ENCODE data around the gene RNASE2. TPM values are rescaled to one million over a fixed set of nuclear protein-coding genes. Genes with fewer than 3 reads are reported as not detected.

RNASE2 gene
- total and polyA plus RNA-seq, 4 donors: 0.59 to 27.0 (median 4.3) TPM

GRCh38 chr14:20976291-20976690, 21.0 kb downstream of the RNASE2 start:
- WGBS: 94% methylated on average over 1 of the region's 1 CpG
- no peak overlapping the region for H3K4me3 ChIP-seq (ENCODE audit: low read depth in 1 of 3, low read length in 3 of 3)
- H3K27me3 ChIP-seq (ENCODE audit: control insufficient read depth in 4 of 4, insufficient read depth in 4 of 4, low read length in 3 of 4): no peaks in the 10 kb centered on the region
- no peak overlapping the region for H3K9ac ChIP-seq (ENCODE audit: low read depth in 1 of 2, low read length in 2 of 2)
- H3K4me1 ChIP-seq (ENCODE audit: control insufficient read depth in 4 of 4, insufficient read depth in 4 of 4, low read length in 3 of 4): peaks cover 0 to 7% (median under 1%) of the 10 kb centered on the region in 4 donors
- no peak for TF ChIP-seq RAD21 (IDR thresholded peaks at IDR 0.05)
- no peak for TF ChIP-seq GABPA (IDR thresholded peaks at IDR 0.05 in 1 of 2, conservative IDR thresholded peaks at IDR 0.05 in 1 of 2)
- TF ChIP-seq TAF1 (conservative IDR thresholded peaks at IDR 0.05): no peak
- no peak for TF ChIP-seq MAX (IDR thresholded peaks at IDR 0.05)
- no peak for TF ChIP-seq ATF3 (IDR thresholded peaks at IDR 0.05)
- TF ChIP-seq FOXA2 (IDR thresholded peaks at IDR 0.05): no peak
- no peak for TF ChIP-seq EGR1 (IDR thresholded peaks at IDR 0.05; ENCODE audit: low read depth in 2 of 2)
- no peak for TF ChIP-seq JUND (IDR thresholded peaks at IDR 0.05)
- TF ChIP-seq HNF4A (conservative IDR thresholded peaks at IDR 0.05): no peak
- no peak for TF ChIP-seq CTCF (IDR thresholded peaks at IDR 0.05; ENCODE audit: low read depth, low read length, missing input control)
- TF ChIP-seq FOXA1 (IDR thresholded peaks at IDR 0.05): no peak
- TF ChIP-seq SP1 (IDR thresholded peaks at IDR 0.05): no peak
- no peak for TF ChIP-seq NR2F2 (IDR thresholded peaks at IDR 0.05)
- no peak for TF ChIP-seq HNF4G (IDR thresholded peaks at IDR 0.05)
- no peak for TF ChIP-seq REST (IDR thresholded peaks at IDR 0.05)
- TF ChIP-seq RXRA (IDR thresholded peaks at IDR 0.05): no peak
- no peak for TF ChIP-seq ZBTB33 (IDR thresholded peaks at IDR 0.05)
- no peak for TF ChIP-seq YY1 (IDR thresholded peaks at IDR 0.05)
- H3K27ac ChIP-seq (ENCODE audit: low read depth in 1 of 2, low read length in 2 of 2): no peak overlapping the region
- no peaks in the 10 kb centered on the region for H3K36me3 ChIP-seq (ENCODE audit: control insufficient read depth in 4 of 4, insufficient read depth in 3 of 4, low read depth in 1 of 4, low read length in 3 of 4)
- DNase-seq (ENCODE audit: low spot score): no peak
- no peaks in the 10 kb centered on the region for H3K9me3 ChIP-seq (ENCODE audit: control insufficient read depth in 4 of 4, low read length in 3 of 4)

All from liver (tissue), 9 donors.